H1 (cell line): Measurements from ENCODE around the gene WIPF3. TPM values are rescaled to one million over a fixed set of nuclear protein-coding genes. Genes with fewer than 3 reads are reported as not detected.

Source experiments
- CTCF ChIA-PET: fragments of 300-600 bp; sonication (Branson Sonifier 250); formaldehyde crosslinking; loops from one replicate; lab custom pipeline; 2021; ENCODE audit not compliant: partially characterized antibody; lab: Charles Lee
- POLR2A ChIA-PET: fragments of 300-600 bp; sonication (Branson Sonifier 250); formaldehyde crosslinking; loops from one replicate; lab custom pipeline; 2021; ENCODE audit warnings: inconsistent platforms; ENCODE audit not compliant: partially characterized antibody; lab: Charles Lee
- DNase-seq, 2 experiments: peaks; one replicate each; pipeline versions ENCODE4 v3.0.0 to v3.0.0-alpha.2; 2010 to 2022; ENCODE audit warnings: low spot score in 2 of 2, low read depth in 1 of 2, mixed read lengths in 1 of 2
- FAIRE-seq: peaks from 2 replicates; lab custom pipeline; 2011; peaks lifted over from hg19 to GRCh38; lab: Jason Lieb, UNC
- H2AFZ ChIP-seq: 2 replicates; pipeline ENCODE4 v1.8.1; 2012; ENCODE audit warnings: low read length, inconsistent platforms
- H2AK5ac ChIP-seq: 2 replicates; pipeline ENCODE4 v1.6.1; 2013; ENCODE audit warnings: low read depth, low read length
- H2BK120ac ChIP-seq: replicated peaks from 2 replicates; pipeline ENCODE3; 2013; ENCODE audit warnings: low read depth, low read length, inconsistent platforms
- H2BK12ac ChIP-seq: 2 replicates; pipeline ENCODE4 v1.6.1; 2013; ENCODE audit warnings: low read depth, low read length
- H2BK15ac ChIP-seq: 2 replicates; pipeline ENCODE4 v1.6.1; 2013; ENCODE audit warnings: low read length
- H2BK20ac ChIP-seq: 2 replicates; pipeline ENCODE4 v1.6.1; 2013; ENCODE audit warnings: low read length
- H2BK5ac ChIP-seq: 2 replicates; pipeline ENCODE4 v1.6.1; 2013; ENCODE audit warnings: low read depth, low read length
- H3K14ac ChIP-seq: 2 replicates; pipeline ENCODE4 v1.6.1; 2013; ENCODE audit warnings: inconsistent platforms; ENCODE audit not compliant: insufficient read length
- H3K18ac ChIP-seq: 2 replicates; pipeline ENCODE4 v1.6.1; 2013; ENCODE audit warnings: low read length; ENCODE audit errors: extremely low read depth
- H3K23ac ChIP-seq: 2 replicates; pipeline ENCODE4 v1.6.1; 2013; ENCODE audit warnings: inconsistent platforms; ENCODE audit not compliant: insufficient read length
- H3K23me2 ChIP-seq: 2 replicates; pipeline ENCODE4 v1.6.1; 2013; ENCODE audit warnings: low read depth, low read length
- H3K27ac ChIP-seq: 2 replicates; pipeline ENCODE4 v1.6.1; 2011; ENCODE audit warnings: low read depth, low read length, inconsistent platforms
- H3K27me3 ChIP-seq, 4 experiments: replicated peaks in 1 of 4; 1 replicate in 1 of 4; 2 replicates in 3 of 4; pipeline versions ENCODE4 v1.6.1 to v1.8.1; 2011 to 2013; ENCODE audit warnings: low read length in 3 of 4, mild to moderate bottlenecking in 3 of 4, inconsistent platforms in 2 of 4, mixed read lengths in 2 of 4, moderate library complexity in 1 of 4; ENCODE audit not compliant: control insufficient read depth in 3 of 4, insufficient read depth in 3 of 4; ENCODE audit errors: extremely low read depth in 1 of 4
- H3K36me3 ChIP-seq, 4 experiments: 2 replicates each; pipeline versions ENCODE4 v1.6.1 to v1.8.1; 2011 to 2013; ENCODE audit warnings: mild to moderate bottlenecking in 4 of 4, low read length in 3 of 4, moderate library complexity in 2 of 4, control low read depth in 1 of 4, inconsistent platforms in 1 of 4; ENCODE audit not compliant: insufficient read depth in 4 of 4, control insufficient read depth in 2 of 4
- H3K4ac ChIP-seq: replicated peaks from 2 replicates; pipeline ENCODE3; 2013; ENCODE audit warnings: low read length, low read depth, mixed read lengths, inconsistent platforms; ENCODE audit not compliant: insufficient read length
- H3K4me1 ChIP-seq, 4 experiments: replicated peaks in 1 of 4; 1 replicate in 1 of 4; 2 replicates in 3 of 4; pipeline versions ENCODE4 v1.6.1 to v1.8.1; 2011 to 2013; ENCODE audit warnings: low read length in 3 of 4, inconsistent platforms in 2 of 4, mixed read lengths in 1 of 4; ENCODE audit not compliant: insufficient read depth in 4 of 4, control insufficient read depth in 3 of 4
- H3K4me2 ChIP-seq, 2 experiments: 2 replicates each; pipeline versions ENCODE4 v1.6.1 to v1.8.1; 2011 to 2013; ENCODE audit warnings: low read depth in 2 of 2, low read length in 2 of 2, control low read depth in 1 of 2, inconsistent platforms in 1 of 2, mild to moderate bottlenecking in 1 of 2; ENCODE audit not compliant: insufficient read depth in 1 of 2
- H3K4me3 ChIP-seq, 4 experiments: fragments of 200-600, 300-600 bp in 1 of 4; sonication (generic), shearing (Covaris generic), sonication (Bioruptor Twin) in 1 of 4; 2 replicates each; pipeline versions ENCODE4 v1.5.1 to v1.8.1; 2011 to 2016; ENCODE audit warnings: low read length in 4 of 4, low read depth in 3 of 4, control low read depth in 2 of 4, inconsistent platforms in 2 of 4, mild to moderate bottlenecking in 2 of 4, mixed read lengths in 1 of 4, moderate library complexity in 1 of 4; ENCODE audit not compliant: insufficient read depth in 2 of 4; ENCODE audit errors: extremely low read depth in 1 of 4
- H3K56ac ChIP-seq: replicated peaks from 2 replicates; pipeline ENCODE3; 2013; ENCODE audit warnings: low read depth, mild to moderate bottlenecking, mixed read lengths, low read length, inconsistent platforms; ENCODE audit not compliant: insufficient read length
- H3K79me1 ChIP-seq: 2 replicates; pipeline ENCODE4 v1.6.1; 2013; ENCODE audit warnings: low read depth, low read length, control low read depth
- H3K79me2 ChIP-seq, 2 experiments: 2 replicates each; pipeline versions ENCODE4 v1.6.1 to v1.8.1; 2012 to 2013; ENCODE audit warnings: low read length in 2 of 2, mild to moderate bottlenecking in 2 of 2, inconsistent platforms in 1 of 2; ENCODE audit not compliant: insufficient read depth in 2 of 2, control insufficient read depth in 1 of 2
- H3K9ac ChIP-seq, 4 experiments: replicated peaks in 1 of 4; 1 replicate in 1 of 4; 2 replicates in 3 of 4; pipeline versions ENCODE4 v1.6.1 to v1.8.1; 2011 to 2013; ENCODE audit warnings: low read depth in 3 of 4, low read length in 3 of 4, control low read depth in 2 of 4, mild to moderate bottlenecking in 2 of 4, moderate library complexity in 2 of 4, inconsistent platforms in 1 of 4; ENCODE audit errors: extremely low read depth in 1 of 4
- H3K9me3 ChIP-seq, 2 experiments: 2 replicates each; pipeline versions ENCODE4 v1.6.1 to v1.8.1; 2012 to 2013; ENCODE audit warnings: mild to moderate bottlenecking in 2 of 2, moderate library complexity in 2 of 2, control low read depth in 1 of 2, inconsistent platforms in 1 of 2, low read depth in 1 of 2, low read length in 1 of 2, mixed read lengths in 1 of 2; ENCODE audit not compliant: insufficient read depth in 2 of 2
- H4K20me1 ChIP-seq, 2 experiments: replicated peaks in 1 of 2; 2 replicates each; pipeline versions ENCODE3 to v1.8.1; 2011 to 2013; ENCODE audit warnings: inconsistent platforms in 2 of 2, low read length in 2 of 2, mild to moderate bottlenecking in 1 of 2; ENCODE audit not compliant: insufficient read depth in 2 of 2, control insufficient read depth in 1 of 2
- H4K5ac ChIP-seq: 2 replicates; pipeline ENCODE4 v1.6.1; 2013; ENCODE audit warnings: low read length, low read depth, mixed read lengths, inconsistent platforms; ENCODE audit not compliant: insufficient read length
- H4K8ac ChIP-seq: 2 replicates; pipeline ENCODE4 v1.8.0; 2013; ENCODE audit warnings: mild to moderate bottlenecking, moderate library complexity, low read length, inconsistent platforms; ENCODE audit not compliant: insufficient read depth; ENCODE audit errors: extremely low read depth
- H4K91ac ChIP-seq: replicated peaks from 2 replicates; pipeline ENCODE3; 2013; ENCODE audit warnings: low read length, mixed read lengths, inconsistent platforms; ENCODE audit not compliant: insufficient read length
- CREB1 ChIP-seq: IDR thresholded peaks from 2 replicates; pipeline ENCODE4 v1.6.1; 2012; ENCODE audit warnings: inconsistent platforms
- HDAC2 ChIP-seq, 2 experiments: fragments of 300-600 bp in 1 of 2; sonication (generic) in 1 of 2; IDR thresholded peaks; 2 replicates each; pipeline ENCODE4 v1.6.1; 2011 to 2012; ENCODE audit warnings: low read depth in 2 of 2, low read length in 2 of 2, mild to moderate bottlenecking in 2 of 2, moderate library complexity in 2 of 2, borderline replicate concordance in 1 of 2, inconsistent platforms in 1 of 2
- JUND ChIP-seq: IDR thresholded peaks from 2 replicates; pipeline ENCODE4 v1.6.1; 2011; ENCODE audit warnings: mild to moderate bottlenecking, improper control_type of control experiment, low read length
- KDM1A ChIP-seq: fragments of 200-600, 300-600 bp; sonication (generic); IDR thresholded peaks from 2 replicates; pipeline ENCODE4 v1.7.1; 2016; ENCODE audit warnings: mild to moderate bottlenecking, low read length, borderline replicate concordance
- PHF8 ChIP-seq: fragments of 200-600 bp; sonication (generic); conservative IDR thresholded peaks from 2 replicates; pipeline ENCODE4 v1.7.1; 2012; ENCODE audit warnings: low read depth, mild to moderate bottlenecking, inconsistent platforms, low read length, moderate library complexity
- RAD21 ChIP-seq, 2 experiments: IDR thresholded peaks in 1 of 2; conservative IDR thresholded peaks in 1 of 2; 2 replicates each; pipeline ENCODE4 v1.6.1; 2011; ENCODE audit warnings: low read depth in 2 of 2, low read length in 2 of 2, improper control_type of control experiment in 1 of 2, inconsistent platforms in 1 of 2, mild to moderate bottlenecking in 1 of 2, moderate library complexity in 1 of 2
- SIX5 ChIP-seq: IDR thresholded peaks from 2 replicates; pipeline ENCODE4 v1.6.1; 2011; ENCODE audit warnings: mild to moderate bottlenecking, low read depth, low read length
- SP2 ChIP-seq: IDR thresholded peaks from 2 replicates; pipeline ENCODE4 v1.6.1; 2012; ENCODE audit warnings: mild to moderate bottlenecking, low read length, inconsistent platforms
- SP4 ChIP-seq: IDR thresholded peaks from 2 replicates; pipeline ENCODE4 v1.6.1; 2012; ENCODE audit warnings: low read length, inconsistent platforms
- SRF ChIP-seq: IDR thresholded peaks from 2 replicates; pipeline ENCODE4 v1.6.1; 2011; ENCODE audit warnings: mild to moderate bottlenecking, low read depth, low read length, moderate library complexity
- SUZ12 ChIP-seq: fragments of 200-600 bp; sonication (generic); IDR thresholded peaks from 2 replicates; pipeline ENCODE4 v1.6.1; 2012; ENCODE audit warnings: mild to moderate bottlenecking, inconsistent platforms, low read length, moderate library complexity, mixed read lengths
- WGBS, 2 experiments: shearing (Covaris generic) in 1 of 2; methylation state at CpG; one replicate each; pipeline versions ENCODE4 v1.1.6 to v1.1.7; 2013 to 2015; ENCODE audit warnings: low lambda C conversion rate in 2 of 2, mixed read lengths in 2 of 2, inconsistent platforms in 1 of 2, low coverage in 1 of 2, missing lambda C conversion rate in 1 of 2; ENCODE audit not compliant: insufficient replicate concordance in 2 of 2, insufficient coverage in 1 of 2, insufficient read length in 1 of 2; ENCODE audit errors: extremely low coverage in 1 of 2, missing lambda C conversion rate in 1 of 2; 5-methylcytosine and 5-hydroxymethylcytosine counted together
- polyA plus RNA-seq, 7 experiments: library from polyadenylated mRNA; depleted of rRNA in 3 of 7; stranded (reverse) in 5 of 7; unstranded in 2 of 7; fragments of >200 nt in 5 of 7; fragments of 200-250 nt in 2 of 7; gene quantifications; 1 replicate in 5 of 7; 2 replicates in 1 of 7; 4 replicates in 1 of 7; pipeline versions ENCODE4 v1.2.1 to v1.2.3, GENCODE V29; 2011 to 2013; ENCODE audit warnings: missing spikeins in 2 of 7, mixed read lengths in 2 of 7
- total RNA-seq: library from RNA; stranded (reverse); fragmentation: NEBNext Ultra II Directional; extraction: Animal tissue kit (Norgen Biotek cat#: 25700); gene quantifications from 2 replicates; pipeline ENCODE4 v1.2.1, GENCODE V29; 2021

The WIPF3 gene
- total and polyA plus RNA-seq, 2 of the 8 experiments (the other 6 are each of a cell fraction or from before 2014, with no cell fraction given) = 5.0 to 12.1 TPM

DNA sequence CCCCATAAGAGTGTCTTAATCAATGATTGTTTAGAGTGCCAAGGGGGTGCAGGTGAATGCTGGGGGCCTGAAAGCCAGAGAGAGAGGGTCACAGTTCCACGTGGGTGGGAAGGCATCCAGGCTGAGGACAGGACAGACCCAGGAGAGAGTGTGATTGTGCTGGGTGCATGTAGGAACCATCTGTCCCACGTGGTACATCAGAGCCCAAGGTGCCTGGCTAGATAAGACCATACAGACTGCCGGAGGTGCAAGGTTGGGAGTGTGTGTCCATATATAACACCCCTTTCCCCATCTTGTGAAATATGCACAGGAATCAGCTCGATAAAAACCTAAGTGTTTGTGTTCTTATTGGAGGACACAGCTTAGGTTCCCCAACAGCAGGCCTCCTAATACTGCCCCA lies 85.5 kb downstream of the WIPF3 start:
- no peak for DNase-seq
- no peaks in the 10 kb centered on the region for H3K79me2 ChIP-seq
- no peak overlapping the region for H3K14ac ChIP-seq
- H3K9me3 ChIP-seq = no peaks in the 10 kb centered on the region; a peak in 1 of 4 replicates
- no peaks in the 10 kb centered on the region for H3K79me1 ChIP-seq
- no peak overlapping the region for H3K4me3 ChIP-seq
- H2BK20ac ChIP-seq = no peak overlapping the region
- no peak overlapping the region for H4K8ac ChIP-seq
- peaks cover 5 to 22% (median 15%) of the 10 kb centered on the region in 4 experiments; a peak in 7 of 8 replicates for H3K36me3 ChIP-seq
- H2BK15ac ChIP-seq = no peak overlapping the region
- no peak for FAIRE-seq
- no peak overlapping the region for H4K5ac ChIP-seq
- H3K23me2 ChIP-seq = peaks cover 3% of the 10 kb centered on the region; the same call in 1 of the 2 replicates
- H3K27ac ChIP-seq = no peak overlapping the region
- no peak overlapping the region for H3K4ac ChIP-seq
- CTCF ChIA-PET = interaction anchor here (2.8 kb wide), 1 partner anchor 29 kb away, joined by 11 read pairs; no protein-coding TSS in a partner anchor
- H2BK120ac ChIP-seq = no peak overlapping the region
- no peak overlapping the region for H3K4me2 ChIP-seq
- no peak overlapping the region for H3K9ac ChIP-seq
- POLR2A ChIA-PET = interaction anchor here (1.0 kb wide), 1 partner anchor 10 kb away, joined by 3 read pairs; no protein-coding TSS in a partner anchor
- no peak overlapping the region for H2BK12ac ChIP-seq
- H2AK5ac ChIP-seq = no peak overlapping the region
- WGBS, 2 experiments = 77% methylated on average over 4 of the region's 4 CpGs; no CpG with 5 or more reads in 1 of the 2 experiments
- H4K91ac ChIP-seq = no peak overlapping the region
- H3K18ac ChIP-seq = no peak overlapping the region
- no peak overlapping the region for H3K23ac ChIP-seq
- no peaks in the 10 kb centered on the region for H3K27me3 ChIP-seq
- H3K56ac ChIP-seq = no peak overlapping the region
- H4K20me1 ChIP-seq = peaks cover 1 to 2% of the 10 kb centered on the region in 2 experiments
- H2BK5ac ChIP-seq = no peak overlapping the region
- H2AFZ ChIP-seq = no peak overlapping the region
- H3K4me1 ChIP-seq = no peaks in the 10 kb centered on the region; a peak in 1 of 7 replicates
- TF ChIP-seq SP4 (no peak), SIX5 (no peak), SP2 (no peak), SRF (no peak), RAD21 (IDR thresholded peaks at IDR 0.05 in 1 of 2, conservative IDR thresholded peaks at IDR 0.05 in 1 of 2; ENCODE audit: low read depth in 2 of 2, low read length in 2 of 2) (no peak), KDM1A (no peak), SUZ12 (no peak), JUND (no peak), HDAC2 (IDR thresholded peaks at IDR 0.05; ENCODE audit: borderline replicate concordance in 1 of 2, low read depth in 2 of 2, low read length in 2 of 2) (no peak), CREB1 (no peak), PHF8 (no peak)
- TF ChIP-seq, all 59 proteins: peak for 0
